Stimulated activated CD8-positive, alpha-beta memory T cell treated with anti-CD3 and anti-CD28 coated beads, Interleukin-4, amount 100 ng/mL, for 4 hours (primary cell): Measurements from ENCODE around the gene ACSL4.
"Not testable (repeated sequence)": the region's sequence is repeated elsewhere in the genome, so short reads cannot be mapped to it uniquely, and the experiment has no call there.

Experiments
- DNase-seq, 2 donors: peaks; one replicate each; pipeline ENCODE4 v3.0.0-alpha.2; 2020; ENCODE audit warnings: low read depth in 2 of 2, low spot score in 1 of 2

The ACSL4 gene

GRCh38 chrX:109679820-109680219 is 53.2 kb downstream of the ACSL4 start:
- DNase-seq: no peak

- DNase-seq: no peak
Observed at GRCh38 chrX:109672239-109672638, 60.8 kb downstream of the ACSL4 start.

- not testable (repeated sequence) for DNase-seq
Observed at GRCh38 chrX:109671170-109671569, 61.9 kb downstream of the ACSL4 start.

GRCh38 chrX:109667986-109668385 is 65.1 kb downstream of the ACSL4 start:
- DNase-seq: no peak

- DNase-seq: no peak
Observed at GRCh38 chrX:109660435-109661143, 72.5 kb downstream of the ACSL4 start.

- DNase-seq: no peak
Observed at GRCh38 chrX:109658391-109658790, 74.7 kb downstream of the ACSL4 start.

GRCh38 chrX:109657364-109657763 is 75.7 kb downstream of the ACSL4 start:
- not testable (repeated sequence) for DNase-seq

- DNase-seq: no peak
Observed at GRCh38 chrX:109656774-109657173, 76.3 kb downstream of the ACSL4 start.

- DNase-seq: no peak
Observed at GRCh38 chrX:109655502-109656201, 77.4 kb downstream of the ACSL4 start.

GRCh38 chrX:109654516-109655109 is 78.4 kb downstream of the ACSL4 start:
- DNase-seq: no peak

- DNase-seq: not testable (repeated sequence)
Observed at GRCh38 chrX:109644671-109645070, 88.4 kb downstream of the ACSL4 start.

- DNase-seq: no peak
Observed at GRCh38 chrX:109643687-109644086, 89.4 kb downstream of the ACSL4 start.

- DNase-seq: no peak
Observed at GRCh38 chrX:109638158-109638557, 94.9 kb downstream of the ACSL4 start.

GRCh38 chrX:109637477-109637876 is 95.6 kb downstream of the ACSL4 start:
- not testable (repeated sequence) for DNase-seq

- no peak for DNase-seq
Observed at GRCh38 chrX:109635146-109635545, 97.9 kb downstream of the ACSL4 start.

GRCh38 chrX:109632906-109633504 is 100.1 kb downstream of the ACSL4 start:
- no peak for DNase-seq

GRCh38 chrX:109629310-109629709 is 103.7 kb downstream of the ACSL4 start:
- DNase-seq: no peak

GRCh38 chrX:109626637-109627036 is 106.4 kb downstream of the ACSL4 start:
- no peak for DNase-seq

- no peak for DNase-seq
Observed at GRCh38 chrX:109624641-109625616, 108.1 kb downstream of the ACSL4 start, which contains the start of gene KCNE5. Gene KCNE5, minus strand, starts transcription at chrX:109625172. Its CDS starts 152 bp downstream, at chrX:109625020.

- DNase-seq: no peak
Observed at GRCh38 chrX:109623997-109624396, 109.1 kb downstream of the ACSL4 start.

- DNase-seq: no peak
Observed at GRCh38 chrX:109622270-109622669, 110.8 kb downstream of the ACSL4 start.
